Measurements from ENCODE around the gene USP35.

DNA sequence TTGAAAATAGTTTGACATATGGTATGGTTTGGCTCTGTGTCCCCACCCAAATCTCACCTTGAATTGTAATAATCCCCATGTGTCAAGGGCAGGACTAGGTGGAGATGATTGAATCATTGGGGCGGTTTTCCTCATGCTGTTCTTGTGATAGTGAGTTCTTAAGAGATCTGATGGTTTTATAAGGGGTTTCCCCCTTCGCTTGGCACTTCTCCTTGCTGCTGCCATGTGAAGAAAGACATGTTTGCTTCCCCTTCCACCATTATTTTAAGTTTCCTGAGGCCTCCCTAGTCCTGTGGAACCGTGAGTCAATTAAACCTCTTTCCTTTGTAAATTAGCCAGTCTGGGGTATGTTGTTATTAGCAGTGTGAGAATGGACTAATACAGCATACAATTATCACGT, 8.0 kb upstream of the USP35 start:
- TF ChIP-seq, protein P1, sequence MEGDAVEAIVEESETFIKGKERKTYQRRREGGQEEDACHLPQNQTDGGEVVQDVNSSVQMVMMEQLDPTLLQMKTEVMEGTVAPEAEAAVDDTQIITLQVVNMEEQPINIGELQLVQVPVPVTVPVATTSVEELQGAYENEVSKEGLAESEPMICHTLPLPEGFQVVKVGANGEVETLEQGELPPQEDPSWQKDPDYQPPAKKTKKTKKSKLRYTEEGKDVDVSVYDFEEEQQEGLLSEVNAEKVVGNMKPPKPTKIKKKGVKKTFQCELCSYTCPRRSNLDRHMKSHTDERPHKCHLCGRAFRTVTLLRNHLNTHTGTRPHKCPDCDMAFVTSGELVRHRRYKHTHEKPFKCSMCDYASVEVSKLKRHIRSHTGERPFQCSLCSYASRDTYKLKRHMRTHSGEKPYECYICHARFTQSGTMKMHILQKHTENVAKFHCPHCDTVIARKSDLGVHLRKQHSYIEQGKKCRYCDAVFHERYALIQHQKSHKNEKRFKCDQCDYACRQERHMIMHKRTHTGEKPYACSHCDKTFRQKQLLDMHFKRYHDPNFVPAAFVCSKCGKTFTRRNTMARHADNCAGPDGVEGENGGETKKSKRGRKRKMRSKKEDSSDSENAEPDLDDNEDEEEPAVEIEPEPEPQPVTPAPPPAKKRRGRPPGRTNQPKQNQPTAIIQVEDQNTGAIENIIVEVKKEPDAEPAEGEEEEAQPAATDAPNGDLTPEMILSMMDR (IDR thresholded peaks at IDR 0.05; ENCODE audit: low read length), result no peak
- TF ChIP-seq EZH2 (optimal IDR thresholded peaks at IDR 0.05; ENCODE audit: low read depth, low read length), result no peak
- no peak for TF ChIP-seq EZH2phosphoT487 (IDR thresholded peaks at IDR 0.05; ENCODE audit: low read length)
